Skeletal muscle satellite cell (primary cell): ENCODE data around the gene PCDH17. TPM values are rescaled to one million over a fixed set of nuclear protein-coding genes. Genes with fewer than 3 reads are reported as not detected.

Experiments used
- H3K27me3 ChIP-seq: 2 replicates; pipeline ENCODE4 v1.7.0; 2013; ENCODE audit warnings: low read length; ENCODE audit not compliant: control insufficient read depth, insufficient read depth
- H3K36me3 ChIP-seq: 2 replicates; pipeline ENCODE4 v1.7.0; 2013; ENCODE audit warnings: mild to moderate bottlenecking, control low read depth, low read length; ENCODE audit not compliant: insufficient read depth
- H3K4me1 ChIP-seq: 2 replicates; pipeline ENCODE4 v1.7.0; 2013; ENCODE audit warnings: low read length; ENCODE audit not compliant: control insufficient read depth, insufficient read depth
- H3K4me2 ChIP-seq: 2 replicates; pipeline ENCODE4 v1.7.0; 2013; ENCODE audit warnings: mild to moderate bottlenecking, low read length
- H3K4me3 ChIP-seq: 2 replicates; pipeline ENCODE4 v1.7.0; 2013; ENCODE audit warnings: low read length
- H3K9ac ChIP-seq: 2 replicates; pipeline ENCODE4 v1.7.0; 2013; ENCODE audit warnings: mild to moderate bottlenecking, low read depth, low read length, moderate library complexity
- H3K9me3 ChIP-seq: replicated peaks from 2 replicates; pipeline ENCODE4 v1.7.0; 2013; ENCODE audit warnings: mild to moderate bottlenecking, control low read depth, low read length
- total RNA-seq: library from RNA; depleted of rRNA; stranded (reverse); fragments of >200 nt; gene quantifications from 2 replicates; pipeline ENCODE4 v1.2.3, GENCODE V29; 2012; rRNA removed

Gene PCDH17, protein sequence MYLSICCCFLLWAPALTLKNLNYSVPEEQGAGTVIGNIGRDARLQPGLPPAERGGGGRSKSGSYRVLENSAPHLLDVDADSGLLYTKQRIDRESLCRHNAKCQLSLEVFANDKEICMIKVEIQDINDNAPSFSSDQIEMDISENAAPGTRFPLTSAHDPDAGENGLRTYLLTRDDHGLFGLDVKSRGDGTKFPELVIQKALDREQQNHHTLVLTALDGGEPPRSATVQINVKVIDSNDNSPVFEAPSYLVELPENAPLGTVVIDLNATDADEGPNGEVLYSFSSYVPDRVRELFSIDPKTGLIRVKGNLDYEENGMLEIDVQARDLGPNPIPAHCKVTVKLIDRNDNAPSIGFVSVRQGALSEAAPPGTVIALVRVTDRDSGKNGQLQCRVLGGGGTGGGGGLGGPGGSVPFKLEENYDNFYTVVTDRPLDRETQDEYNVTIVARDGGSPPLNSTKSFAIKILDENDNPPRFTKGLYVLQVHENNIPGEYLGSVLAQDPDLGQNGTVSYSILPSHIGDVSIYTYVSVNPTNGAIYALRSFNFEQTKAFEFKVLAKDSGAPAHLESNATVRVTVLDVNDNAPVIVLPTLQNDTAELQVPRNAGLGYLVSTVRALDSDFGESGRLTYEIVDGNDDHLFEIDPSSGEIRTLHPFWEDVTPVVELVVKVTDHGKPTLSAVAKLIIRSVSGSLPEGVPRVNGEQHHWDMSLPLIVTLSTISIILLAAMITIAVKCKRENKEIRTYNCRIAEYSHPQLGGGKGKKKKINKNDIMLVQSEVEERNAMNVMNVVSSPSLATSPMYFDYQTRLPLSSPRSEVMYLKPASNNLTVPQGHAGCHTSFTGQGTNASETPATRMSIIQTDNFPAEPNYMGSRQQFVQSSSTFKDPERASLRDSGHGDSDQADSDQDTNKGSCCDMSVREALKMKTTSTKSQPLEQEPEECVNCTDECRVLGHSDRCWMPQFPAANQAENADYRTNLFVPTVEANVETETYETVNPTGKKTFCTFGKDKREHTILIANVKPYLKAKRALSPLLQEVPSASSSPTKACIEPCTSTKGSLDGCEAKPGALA (N-terminal part only)
- under 0.01 TPM in 1 of 2 replicates, not detected in the other for total RNA-seq

DNA sequence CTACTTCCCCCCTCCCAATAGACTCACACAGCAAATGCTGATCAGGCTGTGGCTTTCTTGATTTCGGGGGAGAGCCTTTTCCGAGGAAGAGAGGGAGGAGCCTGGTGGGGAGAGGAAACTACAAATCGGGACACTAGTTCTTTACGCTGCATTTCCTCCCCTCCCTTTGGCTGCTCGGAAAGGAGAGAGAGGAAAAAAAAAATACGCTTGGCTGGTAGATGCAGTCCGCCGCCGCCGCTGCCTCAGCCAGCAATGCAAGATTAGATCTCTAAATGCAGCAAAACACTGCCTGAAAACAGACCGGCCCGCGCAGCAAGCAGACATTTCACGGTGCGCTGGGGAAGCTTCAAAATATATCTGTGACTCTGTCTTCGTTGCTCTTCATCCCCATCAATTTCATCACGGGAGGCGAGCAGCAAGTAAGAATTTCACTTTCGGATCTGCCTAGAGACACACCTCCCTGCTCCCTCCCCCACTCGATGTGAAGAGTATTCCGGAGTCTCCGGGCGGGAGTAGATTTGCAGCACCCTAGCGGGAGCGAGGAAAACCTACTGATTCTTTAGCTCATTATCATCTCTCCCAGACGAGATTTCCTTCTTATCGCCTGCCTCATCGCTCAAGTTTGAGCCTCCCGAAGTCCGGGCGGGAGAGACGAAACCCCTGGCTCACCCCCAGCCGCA, at the start of gene PCDH17:
Gene PCDH17 (plus strand): TSS at position 149 of the 680 bp plus-strand sequence. CDS start 803 bp downstream, outside the sequence.
- peak within 1 kb of the TSS; percentile 54 for H3K4me3 ChIP-seq
- H3K9ac ChIP-seq: no peak within 1 kb of the TSS
- H3K4me2 ChIP-seq: peak within 1 kb of the TSS; percentile 81
- no peaks in the 10 kb centered on the region for H3K36me3 ChIP-seq
- no peaks in the 10 kb centered on the region for H3K4me1 ChIP-seq
- H3K27me3 ChIP-seq: peaks cover 50% of the 10 kb centered on the region
- H3K9me3 ChIP-seq: peaks cover 6% of the 10 kb centered on the region

DNA sequence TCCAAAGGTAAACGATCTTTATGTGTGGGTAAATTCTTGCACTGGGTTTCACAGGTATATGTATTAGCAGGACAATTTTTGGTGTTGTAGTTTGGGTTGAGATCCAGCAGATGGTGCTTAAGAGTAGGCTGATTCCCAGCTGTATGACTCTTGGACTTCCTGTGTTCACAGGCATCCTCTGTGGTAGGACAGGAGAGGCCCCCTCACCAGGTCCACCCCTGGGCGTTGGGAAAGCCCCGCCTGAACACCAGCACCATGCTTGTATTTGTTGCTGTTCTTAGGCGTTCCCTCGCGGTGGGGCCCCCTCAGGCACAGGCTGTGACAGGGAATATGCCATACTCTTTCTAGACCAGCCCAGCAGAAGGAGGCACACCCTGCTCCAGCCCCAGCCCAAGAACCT, 49.5 kb upstream of the PCDH17 start:
- no peaks in the 10 kb centered on the region for H3K36me3 ChIP-seq
- H3K9ac ChIP-seq: no peak overlapping the region
- H3K4me1 ChIP-seq: no peaks in the 10 kb centered on the region
- no peaks in the 10 kb centered on the region for H3K27me3 ChIP-seq
- H3K4me2 ChIP-seq: no peak overlapping the region
- H3K9me3 ChIP-seq: peaks cover 12% of the 10 kb centered on the region
- no peak overlapping the region for H3K4me3 ChIP-seq

DNA sequence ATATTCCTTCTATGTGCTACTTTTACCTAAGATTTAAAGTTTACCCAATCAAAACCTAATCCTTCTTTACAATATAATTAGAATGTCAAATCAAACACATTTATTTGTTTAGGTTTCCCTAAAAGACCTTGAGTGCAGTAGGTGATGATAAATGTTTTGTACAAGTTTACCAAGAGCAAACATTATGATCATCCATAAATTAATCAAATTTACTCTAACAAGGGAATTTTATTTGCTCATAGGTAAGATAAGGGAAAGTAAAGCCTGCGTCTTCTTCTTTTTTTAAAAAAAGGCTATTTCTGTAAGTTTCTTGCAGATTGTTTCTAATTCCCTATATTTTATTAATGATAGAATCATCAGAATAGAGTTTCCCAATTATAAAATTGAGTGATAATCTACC, 48.0 kb upstream of the PCDH17 start:
- no peaks in the 10 kb centered on the region for H3K36me3 ChIP-seq
- H3K27me3 ChIP-seq: no peaks in the 10 kb centered on the region
- H3K9ac ChIP-seq: no peak overlapping the region
- no peak overlapping the region for H3K4me3 ChIP-seq
- H3K9me3 ChIP-seq: peaks cover 12% of the 10 kb centered on the region
- no peak overlapping the region for H3K4me2 ChIP-seq
- no peaks in the 10 kb centered on the region for H3K4me1 ChIP-seq

DNA sequence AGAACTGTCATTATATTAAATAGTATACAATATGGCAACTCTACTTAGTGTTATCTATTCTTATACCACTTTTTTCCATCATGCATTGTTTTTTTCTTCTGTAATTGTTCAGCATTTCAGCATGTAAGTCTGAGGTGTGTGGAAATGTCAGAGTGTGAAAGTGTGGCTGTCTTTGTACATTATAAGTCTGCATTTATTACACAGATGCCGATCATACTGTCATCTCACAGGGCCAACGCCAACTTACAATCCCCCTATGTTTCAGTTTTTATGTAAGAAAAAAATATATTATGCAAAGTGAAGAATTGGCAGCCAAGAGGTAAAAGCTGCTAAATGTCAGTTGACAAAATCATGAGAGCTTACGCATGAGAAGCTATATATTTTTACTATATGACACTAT, 42.9 kb upstream of the PCDH17 start:
- Histone ChIP-seq H3K9ac (no peak overlapping the region), H3K4me3 (no peak overlapping the region), H3K27me3 (no peaks in the 10 kb centered on the region), H3K36me3 (no peaks in the 10 kb centered on the region), H3K4me1 (no peaks in the 10 kb centered on the region), H3K9me3 (peaks cover 3% of the 10 kb centered on the region), H3K4me2 (no peak overlapping the region)

DNA sequence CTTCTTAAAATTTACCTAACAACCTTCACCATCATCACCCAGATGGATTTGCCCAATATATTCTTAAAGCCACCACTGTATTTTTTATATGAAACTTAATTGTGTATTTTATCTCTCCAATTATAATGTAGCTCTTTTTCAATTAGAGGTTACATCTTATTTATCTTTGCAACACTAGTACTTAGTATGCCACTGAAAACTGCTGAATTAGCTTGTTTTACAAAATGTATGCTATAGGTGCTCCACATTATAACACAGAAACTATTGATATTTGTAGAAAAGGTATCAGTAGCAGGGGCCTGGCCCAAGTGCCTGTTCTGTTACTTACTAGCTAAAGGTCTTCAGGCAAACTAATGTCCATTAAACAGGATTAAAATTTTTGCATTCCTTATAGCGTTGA, 35.8 kb upstream of the PCDH17 start:
- no peak overlapping the region for H3K4me2 ChIP-seq
- H3K9me3 ChIP-seq: peaks cover 2% of the 10 kb centered on the region
- no peak overlapping the region for H3K9ac ChIP-seq
- no peak overlapping the region for H3K4me3 ChIP-seq
- H3K27me3 ChIP-seq: no peaks in the 10 kb centered on the region
- H3K36me3 ChIP-seq: no peaks in the 10 kb centered on the region
- no peaks in the 10 kb centered on the region for H3K4me1 ChIP-seq

DNA sequence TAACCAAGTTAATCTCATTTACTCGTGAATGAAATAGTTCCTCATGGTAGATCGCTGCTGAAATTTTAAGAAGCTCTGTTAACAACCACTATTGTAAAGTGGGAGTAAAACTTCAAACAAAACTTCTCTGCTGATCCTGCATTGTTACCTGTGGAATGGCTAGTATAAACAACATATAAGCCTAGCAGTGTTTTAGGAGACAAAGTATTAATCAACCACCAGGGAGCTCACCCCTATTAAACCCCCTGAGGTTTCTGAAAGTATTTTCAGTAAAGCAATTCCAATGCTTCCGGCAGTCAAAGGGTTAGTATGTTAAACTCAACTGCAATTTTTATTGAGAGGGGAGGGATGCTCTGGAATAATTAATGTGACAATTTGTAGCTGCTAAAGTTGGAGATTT, 30.0 kb upstream of the PCDH17 start:
- H3K4me2 ChIP-seq: no peak overlapping the region
- no peaks in the 10 kb centered on the region for H3K27me3 ChIP-seq
- no peak overlapping the region for H3K9ac ChIP-seq
- H3K36me3 ChIP-seq: no peaks in the 10 kb centered on the region
- H3K9me3 ChIP-seq: peaks cover 2% of the 10 kb centered on the region
- H3K4me3 ChIP-seq: no peak overlapping the region
- no peaks in the 10 kb centered on the region for H3K4me1 ChIP-seq

DNA sequence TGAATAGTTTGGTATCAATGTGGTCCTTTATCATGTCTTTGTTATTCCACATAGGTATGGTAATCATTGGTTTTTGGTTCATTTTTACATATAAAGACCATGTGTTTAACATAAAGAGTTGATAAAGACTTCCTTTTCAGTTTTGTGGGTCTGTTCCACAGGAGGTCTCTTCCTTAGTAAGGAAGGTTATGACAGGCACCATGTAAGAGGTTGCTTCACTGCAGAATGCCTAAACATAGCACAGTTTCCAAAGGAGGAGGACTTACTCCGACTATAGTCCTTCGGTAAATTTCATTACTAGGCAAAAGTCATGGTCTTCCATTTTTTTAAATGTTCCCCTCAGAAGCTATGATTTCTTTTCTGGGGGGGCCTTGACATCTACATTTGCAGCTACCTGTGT, 27.1 kb upstream of the PCDH17 start:
- Histone ChIP-seq H3K4me1 (no peaks in the 10 kb centered on the region), H3K4me3 (no peak overlapping the region)

DNA sequence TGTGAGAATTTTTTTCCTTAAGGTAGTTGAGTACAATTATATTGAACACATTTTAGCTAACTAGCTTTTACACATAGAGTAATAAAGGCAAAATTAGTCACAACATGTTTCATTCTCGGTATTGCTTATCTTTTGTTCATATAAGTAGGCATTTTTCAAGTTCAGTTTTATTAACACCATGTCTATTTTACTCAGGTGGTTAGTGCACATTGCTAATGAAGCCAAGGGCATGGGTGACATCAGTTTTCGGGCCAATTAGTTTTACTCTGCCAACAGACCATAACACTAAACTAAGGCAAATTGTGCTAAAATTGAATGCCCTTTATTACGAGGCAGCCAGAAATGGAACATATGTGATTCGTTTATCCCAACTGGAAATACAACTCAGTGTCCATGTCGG, 19.6 kb upstream of the PCDH17 start:
- Histone ChIP-seq H3K4me3 (no peak overlapping the region), H3K36me3 (no peaks in the 10 kb centered on the region), H3K27me3 (no peaks in the 10 kb centered on the region), H3K9ac (no peak overlapping the region), H3K4me2 (no peak overlapping the region), H3K9me3 (no peaks in the 10 kb centered on the region), H3K4me1 (no peaks in the 10 kb centered on the region)

More for the DNA sequence above, 27.1 kb upstream of the PCDH17 start:
- peaks cover 2% of the 10 kb centered on the region for H3K9me3 ChIP-seq
- no peak overlapping the region for H3K9ac ChIP-seq
- H3K36me3 ChIP-seq: no peaks in the 10 kb centered on the region
- H3K27me3 ChIP-seq: no peaks in the 10 kb centered on the region
- no peak overlapping the region for H3K4me2 ChIP-seq

DNA sequence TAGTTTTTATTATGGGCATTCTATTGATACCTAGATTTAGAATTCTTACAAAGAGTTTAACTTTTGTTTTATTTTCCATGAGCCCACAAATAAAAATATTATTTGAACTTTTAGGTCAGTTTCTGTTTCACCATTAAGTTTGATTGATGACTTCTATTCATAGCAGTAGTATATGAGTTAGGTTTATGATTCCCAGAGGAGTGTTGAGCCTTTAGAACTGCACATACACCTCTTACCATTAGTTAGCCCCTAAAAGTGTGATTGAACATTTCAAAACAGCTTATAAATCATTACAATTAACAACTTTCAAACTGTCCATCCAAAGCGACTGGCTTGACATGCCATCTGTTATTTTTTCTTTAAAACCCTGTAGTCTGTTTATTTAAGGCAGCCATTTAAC, 19.0 kb upstream of the PCDH17 start:
- Histone ChIP-seq H3K9ac (no peak overlapping the region), H3K4me3 (no peak overlapping the region), H3K27me3 (no peaks in the 10 kb centered on the region)

DNA sequence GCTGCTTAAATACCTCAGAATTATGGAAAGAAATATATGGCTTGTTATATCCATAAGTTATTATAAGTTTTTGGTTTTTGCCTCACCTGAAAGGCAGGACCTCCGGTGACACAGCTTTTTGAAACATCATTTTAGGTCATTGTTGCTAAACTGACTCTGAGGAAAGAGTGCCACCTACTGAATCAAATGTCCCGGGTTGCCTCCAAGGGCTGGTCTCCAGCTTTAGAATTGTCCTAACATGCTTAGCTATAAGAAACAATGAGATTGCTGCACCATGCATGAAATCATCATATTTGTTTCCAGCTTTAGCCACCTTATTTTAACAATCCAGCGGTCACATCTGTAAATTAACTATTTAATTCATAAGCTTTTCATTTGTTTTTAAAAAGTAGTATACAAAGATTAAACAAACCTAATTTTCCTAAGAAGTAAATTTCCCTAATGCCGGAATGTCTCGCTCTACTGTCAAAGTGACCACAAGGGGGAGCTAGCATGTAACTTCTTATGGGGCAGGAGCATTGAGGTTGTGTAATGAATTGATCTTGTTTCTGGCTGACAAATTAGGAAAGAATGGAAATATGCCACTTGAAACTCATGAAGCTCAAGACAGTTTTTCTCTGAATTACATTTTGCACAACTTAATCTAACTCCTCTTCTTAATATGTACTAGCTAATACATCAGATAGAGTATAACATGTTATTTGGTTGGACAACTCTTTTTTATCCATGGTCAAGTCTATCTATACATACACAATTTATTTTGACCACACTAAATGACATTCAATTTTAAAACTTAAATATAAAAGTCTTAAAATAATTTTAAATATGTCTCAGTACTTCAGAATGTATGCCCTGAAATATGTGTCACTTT, 6.7 kb upstream of the PCDH17 start:
- no peaks in the 10 kb centered on the region for H3K4me1 ChIP-seq
- H3K36me3 ChIP-seq: no peaks in the 10 kb centered on the region
- no peaks in the 10 kb centered on the region for H3K9me3 ChIP-seq
- H3K4me3 ChIP-seq: no peak overlapping the region
- no peak overlapping the region for H3K4me2 ChIP-seq
- peaks cover 10% of the 10 kb centered on the region for H3K27me3 ChIP-seq
- H3K9ac ChIP-seq: no peak overlapping the region

More for the DNA sequence above, 19.0 kb upstream of the PCDH17 start:
- Histone ChIP-seq H3K9me3 (no peaks in the 10 kb centered on the region), H3K4me1 (no peaks in the 10 kb centered on the region), H3K36me3 (no peaks in the 10 kb centered on the region), H3K4me2 (no peak overlapping the region)
